Measurements from ENCODE around the gene MOB1A.

Gene MOB1A

DNA sequence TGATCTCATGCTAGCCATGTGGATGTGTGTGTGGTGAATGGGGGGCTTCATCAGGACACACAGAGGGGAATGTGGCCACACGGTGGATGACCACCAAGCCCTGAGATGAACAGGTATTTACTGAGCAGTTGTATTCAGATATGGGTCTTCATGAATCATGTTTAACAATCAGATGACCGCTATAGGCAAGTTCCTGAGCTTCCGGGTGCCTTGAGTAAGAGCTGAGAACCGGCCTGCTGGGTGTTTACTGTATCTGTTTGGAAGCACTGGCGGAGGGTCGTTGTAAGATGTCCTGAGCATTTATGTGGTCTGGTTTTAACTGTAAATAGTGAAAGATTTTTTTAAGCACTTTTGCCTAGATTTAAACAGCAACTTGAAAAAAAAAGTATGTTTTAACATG lies 74.9 kb downstream of the MOB1A start:
- DNase-seq (ENCODE audit: low read depth), result no peak
